ENCODE data around the gene LHFPL2.

The LHFPL2 gene

GRCh38 chr5:78555870-78556269 is 92.7 kb downstream of the LHFPL2 start:
- no peaks in the 10 kb centered on the region for H3K36me3 ChIP-seq (ENCODE audit: control insufficient read depth, insufficient read depth, low read length)
- H2AK5ac ChIP-seq (ENCODE audit: low read length): no peak overlapping the region
- H2BK5ac ChIP-seq (ENCODE audit: low read length): no peak overlapping the region
- DNase-seq: no peak
- H3K79me1 ChIP-seq (ENCODE audit: low read length): peaks cover 2% of the 10 kb centered on the region
- no peak overlapping the region for H4K5ac ChIP-seq (ENCODE audit: low read length)
- H3K4me2 ChIP-seq (ENCODE audit: low read length): no peak overlapping the region
- no peak overlapping the region for H4K8ac ChIP-seq (ENCODE audit: low read depth, low read length)
- no peaks in the 10 kb centered on the region for H3K79me2 ChIP-seq (ENCODE audit: control insufficient read depth, insufficient read depth, low read length)
- H3K23ac ChIP-seq (ENCODE audit: low read length): no peak overlapping the region
- WGBS (ENCODE audit: extremely low coverage, insufficient coverage, low lambda C conversion rate): no CpG with 5 or more reads among the region's 1 CpG
- no peak overlapping the region for H3K9ac ChIP-seq (ENCODE audit: low read length)
- H3K56ac ChIP-seq (ENCODE audit: low read length): no peak overlapping the region
- no peaks in the 10 kb centered on the region for H3K27me3 ChIP-seq (ENCODE audit: insufficient read depth, low read length, poor library complexity)
- no peaks in the 10 kb centered on the region for H3K4me1 ChIP-seq (ENCODE audit: control insufficient read depth, low read depth, low read length)
- no peak overlapping the region for H3K4me3 ChIP-seq (ENCODE audit: low read length)
- no peak overlapping the region for H3K27ac ChIP-seq (ENCODE audit: low read depth, low read length)
- H2BK15ac ChIP-seq (replicated peaks; ENCODE audit: low read depth): no peak overlapping the region
- no peak overlapping the region for H3K4ac ChIP-seq (ENCODE audit: low read depth, low read length)
- no peak overlapping the region for H2BK120ac ChIP-seq (ENCODE audit: low read depth, low read length)
- H3K18ac ChIP-seq (ENCODE audit: low read length): no peak overlapping the region

GRCh38 chr5:78554670-78555069 is 93.9 kb downstream of the LHFPL2 start:
- H2BK5ac ChIP-seq (ENCODE audit: low read length): no peak overlapping the region
- H3K18ac ChIP-seq (ENCODE audit: low read length): no peak overlapping the region
- no peak overlapping the region for H4K8ac ChIP-seq (ENCODE audit: low read depth, low read length)
- H3K4ac ChIP-seq (ENCODE audit: low read depth, low read length): no peak overlapping the region
- WGBS (ENCODE audit: extremely low coverage, insufficient coverage, low lambda C conversion rate): no CpG with 5 or more reads among the region's 3 CpGs
- H3K27me3 ChIP-seq (ENCODE audit: insufficient read depth, low read length, poor library complexity): no peaks in the 10 kb centered on the region
- H3K27ac ChIP-seq (ENCODE audit: low read depth, low read length): no peak overlapping the region
- no peaks in the 10 kb centered on the region for H3K79me2 ChIP-seq (ENCODE audit: control insufficient read depth, insufficient read depth, low read length)
- no peaks in the 10 kb centered on the region for H3K4me1 ChIP-seq (ENCODE audit: control insufficient read depth, low read depth, low read length)
- no peak overlapping the region for H3K4me3 ChIP-seq (ENCODE audit: low read length)
- DNase-seq: no peak
- no peak overlapping the region for H3K56ac ChIP-seq (ENCODE audit: low read length)
- H2BK120ac ChIP-seq (ENCODE audit: low read depth, low read length): no peak overlapping the region
- no peaks in the 10 kb centered on the region for H3K36me3 ChIP-seq (ENCODE audit: control insufficient read depth, insufficient read depth, low read length)
- no peak overlapping the region for H3K23ac ChIP-seq (ENCODE audit: low read length)
- no peak overlapping the region for H2AK5ac ChIP-seq (ENCODE audit: low read length)
- H3K79me1 ChIP-seq (ENCODE audit: low read length): peaks cover 2% of the 10 kb centered on the region
- no peak overlapping the region for H4K5ac ChIP-seq (ENCODE audit: low read length)
- no peak overlapping the region for H2BK15ac ChIP-seq (replicated peaks; ENCODE audit: low read depth)
- no peak overlapping the region for H3K4me2 ChIP-seq (ENCODE audit: low read length)
- H3K9ac ChIP-seq (ENCODE audit: low read length): no peak overlapping the region

GRCh38 chr5:78553580-78554353 is 94.8 kb downstream of the LHFPL2 start:
- H3K18ac ChIP-seq (ENCODE audit: low read length): no peak overlapping the region
- no peak overlapping the region for H3K27ac ChIP-seq (ENCODE audit: low read depth, low read length)
- H3K4me1 ChIP-seq (ENCODE audit: control insufficient read depth, low read depth, low read length): no peaks in the 10 kb centered on the region
- no peak overlapping the region for H3K56ac ChIP-seq (ENCODE audit: low read length)
- no peaks in the 10 kb centered on the region for H3K27me3 ChIP-seq (ENCODE audit: insufficient read depth, low read length, poor library complexity)
- no CpG with 5 or more reads among the region's 14 CpGs for WGBS (ENCODE audit: extremely low coverage, insufficient coverage, low lambda C conversion rate)
- no peak overlapping the region for H2AK5ac ChIP-seq (ENCODE audit: low read length)
- no peak overlapping the region for H3K4ac ChIP-seq (ENCODE audit: low read depth, low read length)
- H3K4me2 ChIP-seq (ENCODE audit: low read length): no peak overlapping the region
- H2BK120ac ChIP-seq (ENCODE audit: low read depth, low read length): no peak overlapping the region
- no peak for DNase-seq
- H3K9ac ChIP-seq (ENCODE audit: low read length): no peak overlapping the region
- H3K79me2 ChIP-seq (ENCODE audit: control insufficient read depth, insufficient read depth, low read length): no peaks in the 10 kb centered on the region
- no peak overlapping the region for H4K8ac ChIP-seq (ENCODE audit: low read depth, low read length)
- no peak overlapping the region for H3K4me3 ChIP-seq (ENCODE audit: low read length)
- no peak overlapping the region for H3K23ac ChIP-seq (ENCODE audit: low read length)
- no peak overlapping the region for H2BK5ac ChIP-seq (ENCODE audit: low read length)
- no peak overlapping the region for H4K5ac ChIP-seq (ENCODE audit: low read length)
- H3K36me3 ChIP-seq (ENCODE audit: control insufficient read depth, insufficient read depth, low read length): no peaks in the 10 kb centered on the region
- no peak overlapping the region for H2BK15ac ChIP-seq (replicated peaks; ENCODE audit: low read depth)
- H3K79me1 ChIP-seq (ENCODE audit: low read length): peaks cover 2% of the 10 kb centered on the region

DNA sequence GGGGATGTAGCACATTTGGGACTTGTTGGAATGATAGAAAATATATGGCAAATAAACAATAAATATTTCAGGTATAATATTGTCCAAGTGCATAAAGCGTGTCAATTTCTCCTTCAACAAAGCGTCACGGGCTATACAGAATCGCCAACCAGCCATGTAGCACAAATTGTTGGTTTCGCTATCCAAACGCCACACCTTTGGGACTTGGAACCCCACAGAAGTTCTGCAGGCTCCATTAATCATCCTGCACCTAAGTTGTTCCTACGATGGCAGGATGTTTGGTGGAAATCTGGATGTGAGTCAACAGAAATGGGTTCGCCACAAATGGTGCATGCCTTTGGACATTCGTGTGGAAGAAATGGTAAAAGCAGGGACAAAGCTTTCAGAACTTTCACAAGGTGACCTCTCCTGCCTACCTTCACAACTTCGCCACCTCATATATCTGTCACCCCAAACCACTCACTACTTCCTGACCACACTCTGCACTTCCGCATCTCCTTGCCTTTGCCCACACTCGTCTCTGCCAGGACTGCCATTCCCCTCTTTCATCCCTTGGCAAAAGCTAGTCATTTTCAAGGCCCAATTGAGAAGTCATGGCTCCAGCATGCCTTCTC is 95.7 kb downstream of the LHFPL2 start:
- H3K27me3 ChIP-seq (ENCODE audit: insufficient read depth, low read length, poor library complexity): no peaks in the 10 kb centered on the region
- no CpG with 5 or more reads among the region's 12 CpGs for WGBS (ENCODE audit: extremely low coverage, insufficient coverage, low lambda C conversion rate)
- no peak overlapping the region for H3K4ac ChIP-seq (ENCODE audit: low read depth, low read length)
- H3K79me2 ChIP-seq (ENCODE audit: control insufficient read depth, insufficient read depth, low read length): no peaks in the 10 kb centered on the region
- H3K4me3 ChIP-seq (ENCODE audit: low read length): no peak overlapping the region
- H2AK5ac ChIP-seq (ENCODE audit: low read length): no peak overlapping the region
- no peak overlapping the region for H2BK5ac ChIP-seq (ENCODE audit: low read length)
- H3K18ac ChIP-seq (ENCODE audit: low read length): no peak overlapping the region
- no peak overlapping the region for H2BK120ac ChIP-seq (ENCODE audit: low read depth, low read length)
- no peak overlapping the region for H3K4me2 ChIP-seq (ENCODE audit: low read length)
- H3K36me3 ChIP-seq (ENCODE audit: control insufficient read depth, insufficient read depth, low read length): no peaks in the 10 kb centered on the region
- H3K9ac ChIP-seq (ENCODE audit: low read length): no peak overlapping the region
- H4K5ac ChIP-seq (ENCODE audit: low read length): no peak overlapping the region
- no peak overlapping the region for H3K23ac ChIP-seq (ENCODE audit: low read length)
- no peak overlapping the region for H2BK15ac ChIP-seq (replicated peaks; ENCODE audit: low read depth)
- no peak overlapping the region for H3K56ac ChIP-seq (ENCODE audit: low read length)
- no peaks in the 10 kb centered on the region for H3K4me1 ChIP-seq (ENCODE audit: control insufficient read depth, low read depth, low read length)
- no peak overlapping the region for H4K8ac ChIP-seq (ENCODE audit: low read depth, low read length)
- peaks cover 2% of the 10 kb centered on the region for H3K79me1 ChIP-seq (ENCODE audit: low read length)
- no peak overlapping the region for H3K27ac ChIP-seq (ENCODE audit: low read depth, low read length)
- DNase-seq: no peak

- Histone ChIP-seq H2BK15ac (replicated peaks; ENCODE audit: low read depth) (no peak overlapping the region), H3K27me3 (ENCODE audit: insufficient read depth, low read length, poor library complexity) (no peaks in the 10 kb centered on the region), H3K4me1 (ENCODE audit: control insufficient read depth, low read depth, low read length) (peaks cover 2% of the 10 kb centered on the region), H3K4me3 (ENCODE audit: low read length) (no peak overlapping the region), H2AK5ac (ENCODE audit: low read length) (no peak overlapping the region), H3K27ac (ENCODE audit: low read depth, low read length) (no peak overlapping the region), H4K8ac (ENCODE audit: low read depth, low read length) (no peak overlapping the region), H3K36me3 (ENCODE audit: control insufficient read depth, insufficient read depth, low read length) (no peaks in the 10 kb centered on the region), H3K79me2 (ENCODE audit: control insufficient read depth, insufficient read depth, low read length) (no peaks in the 10 kb centered on the region), H2BK120ac (ENCODE audit: low read depth, low read length) (no peak overlapping the region), H3K18ac (ENCODE audit: low read length) (no peak overlapping the region), H3K4ac (ENCODE audit: low read depth, low read length) (no peak overlapping the region), H3K23ac (ENCODE audit: low read length) (no peak overlapping the region), H3K9ac (ENCODE audit: low read length) (no peak overlapping the region), H3K79me1 (ENCODE audit: low read length) (peaks cover 2% of the 10 kb centered on the region), H3K4me2 (ENCODE audit: low read length) (no peak overlapping the region), H4K5ac (ENCODE audit: low read length) (no peak overlapping the region), H2BK5ac (ENCODE audit: low read length) (no peak overlapping the region), H3K56ac (ENCODE audit: low read length) (no peak overlapping the region)
- no peak for DNase-seq
- no CpG with 5 or more reads among the region's 2 CpGs for WGBS (ENCODE audit: extremely low coverage, insufficient coverage, low lambda C conversion rate)
Observed at GRCh38 chr5:78550891-78551290, 97.7 kb downstream of the LHFPL2 start.
